Raji (cell line): Measurements from ENCODE around the gene ANO6.

ENCODE experiments used
- POLR2A ChIP-seq: IDR thresholded peaks from 2 replicates; pipeline ENCODE4 v1.6.1; 2011; ENCODE audit warnings: low read depth, low read length, control low read depth; ENCODE audit not compliant: insufficient read depth

The ANO6 gene

GRCh38 chr12:45254254-45254653 lies 38.4 kb downstream of the ANO6 start:
- TF ChIP-seq POLR2A = no peak

- no peak for TF ChIP-seq POLR2A
These were observed 40.8 kb downstream of the ANO6 start for GRCh38 chr12:45256721-45257120.

- no peak for TF ChIP-seq POLR2A
These were observed 41.5 kb downstream of the ANO6 start for GRCh38 chr12:45257185-45257930.

DNA sequence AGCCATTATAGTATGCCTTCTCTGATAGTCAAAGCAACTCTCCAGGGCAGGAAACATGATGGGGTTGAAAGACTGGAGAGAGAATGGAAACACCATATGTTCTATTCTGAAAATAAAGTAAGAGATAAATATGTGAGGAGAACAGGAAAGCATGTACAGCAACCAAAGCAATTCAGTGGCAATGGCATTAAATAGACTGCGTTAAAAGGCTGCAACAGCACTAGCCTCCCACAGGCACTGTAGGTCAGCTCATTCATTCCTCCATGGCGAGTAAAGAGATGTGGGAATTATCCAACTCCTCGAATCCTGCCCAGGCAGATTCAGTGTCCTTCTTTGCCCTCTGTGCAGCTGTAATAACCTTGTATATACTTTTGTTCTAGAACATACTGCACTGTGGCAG lies 43.8 kb downstream of the ANO6 start:
- no peak for TF ChIP-seq POLR2A

DNA sequence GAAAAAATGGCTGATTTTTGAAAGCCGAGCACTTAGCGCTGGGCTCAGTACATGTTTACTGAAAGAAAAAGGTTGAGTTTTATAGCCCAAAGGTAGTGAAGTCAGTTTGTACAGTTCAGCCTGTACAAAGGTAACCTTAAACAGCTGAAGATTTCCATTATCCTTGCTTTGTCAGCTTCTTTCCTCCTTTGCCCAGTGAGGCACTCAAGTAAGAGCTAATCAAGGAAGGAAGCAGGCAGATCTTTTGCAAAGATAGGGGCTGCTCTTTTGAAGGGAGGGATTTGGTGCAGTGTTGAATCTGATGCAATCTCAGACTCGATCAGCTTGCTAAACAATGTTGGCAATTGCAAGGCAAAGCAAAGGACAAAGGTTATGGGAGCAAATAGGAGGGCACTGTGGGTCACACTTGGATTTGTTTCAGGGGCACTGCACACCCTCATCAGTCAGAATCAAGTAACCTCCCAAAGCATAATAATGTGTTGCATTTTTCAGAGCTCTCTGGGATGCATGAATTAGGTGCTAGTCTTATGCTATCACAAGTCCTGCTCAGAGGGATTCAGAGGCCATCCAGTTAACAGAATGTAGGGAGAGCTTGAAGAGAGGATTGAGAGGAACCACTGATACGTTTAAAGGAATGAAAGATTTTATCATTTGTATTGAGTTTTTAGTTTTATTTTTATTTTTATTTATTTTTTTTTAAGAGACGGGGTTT lies 44.4 kb downstream of the ANO6 start:
- no peak for TF ChIP-seq POLR2A

- no peak for TF ChIP-seq POLR2A
These were observed 45.0 kb downstream of the ANO6 start for GRCh38 chr12:45260854-45261253.

- TF ChIP-seq POLR2A = no peak
These were observed 47.7 kb downstream of the ANO6 start for GRCh38 chr12:45263587-45263986.

DNA sequence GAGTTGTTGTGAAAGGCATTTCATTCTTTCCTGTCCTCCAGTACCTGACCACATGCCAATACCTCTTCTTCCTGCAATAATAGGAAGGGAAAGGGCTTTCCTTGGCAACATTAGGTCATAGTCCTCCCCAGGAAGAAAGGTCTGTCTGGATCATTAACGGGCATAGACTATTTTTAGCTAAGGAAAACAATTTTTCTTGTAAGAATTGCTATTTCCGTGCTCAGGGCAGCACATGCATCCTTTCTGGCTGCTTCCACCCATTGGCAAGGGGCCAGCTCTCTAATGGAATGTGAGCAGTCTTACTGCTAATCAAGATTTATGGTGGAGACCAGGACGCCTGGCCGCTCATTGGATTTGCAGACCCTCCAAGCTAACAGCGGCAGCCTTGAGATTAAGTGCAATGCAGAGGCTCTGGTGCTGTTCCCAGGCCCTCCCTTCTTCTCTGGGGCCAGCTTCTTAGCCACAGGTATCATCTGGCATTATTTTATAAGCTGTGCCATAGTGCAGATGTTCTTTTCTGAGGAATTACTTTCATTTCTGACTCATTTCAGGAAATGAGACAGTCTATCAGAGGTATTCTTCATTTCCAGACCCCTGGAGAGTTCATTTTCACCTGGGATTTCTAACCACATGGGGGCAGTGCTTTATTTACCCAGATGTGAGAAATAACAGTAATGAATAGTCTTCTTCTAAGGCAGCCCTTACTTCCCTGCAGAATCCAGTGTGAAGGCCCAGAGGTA lies 52.9 kb downstream of the ANO6 start:
- TF ChIP-seq POLR2A = no peak

DNA sequence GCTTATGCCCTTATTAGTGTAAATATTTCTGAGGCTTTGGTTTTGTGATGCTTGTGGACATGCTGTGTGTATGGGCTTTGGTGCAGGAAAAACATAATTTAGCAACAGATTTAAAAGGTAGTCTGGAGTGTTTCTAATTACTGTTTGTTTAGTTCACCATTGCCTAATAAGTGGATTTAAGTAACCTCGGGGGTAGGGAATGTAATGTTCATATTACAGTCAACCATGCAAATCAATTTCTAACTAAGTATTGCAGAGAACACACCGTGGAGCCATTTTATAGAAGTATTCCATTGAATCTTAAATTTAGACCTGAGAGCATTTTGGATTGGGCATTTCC lies 53.5 kb downstream of the ANO6 start:
- no peak for TF ChIP-seq POLR2A

DNA sequence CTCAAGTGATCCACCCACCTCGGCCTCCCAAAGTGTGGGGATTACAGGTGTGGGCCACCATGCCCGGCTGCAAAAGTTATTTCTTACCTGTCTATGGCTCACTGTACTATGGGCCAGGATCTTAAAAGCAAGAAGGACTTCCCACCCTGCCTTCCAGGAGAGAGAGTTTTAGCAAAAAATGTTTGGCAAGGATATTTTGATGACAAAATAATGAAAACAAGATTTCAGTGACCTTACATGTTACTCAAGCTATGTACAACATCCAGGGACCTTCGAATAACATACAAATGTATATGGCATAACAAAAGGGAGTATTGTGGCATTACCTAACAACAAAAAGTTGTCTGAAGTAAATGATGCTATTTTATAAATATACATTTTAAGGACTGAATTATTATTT lies 55.1 kb downstream of the ANO6 start:
- no peak for TF ChIP-seq POLR2A

DNA sequence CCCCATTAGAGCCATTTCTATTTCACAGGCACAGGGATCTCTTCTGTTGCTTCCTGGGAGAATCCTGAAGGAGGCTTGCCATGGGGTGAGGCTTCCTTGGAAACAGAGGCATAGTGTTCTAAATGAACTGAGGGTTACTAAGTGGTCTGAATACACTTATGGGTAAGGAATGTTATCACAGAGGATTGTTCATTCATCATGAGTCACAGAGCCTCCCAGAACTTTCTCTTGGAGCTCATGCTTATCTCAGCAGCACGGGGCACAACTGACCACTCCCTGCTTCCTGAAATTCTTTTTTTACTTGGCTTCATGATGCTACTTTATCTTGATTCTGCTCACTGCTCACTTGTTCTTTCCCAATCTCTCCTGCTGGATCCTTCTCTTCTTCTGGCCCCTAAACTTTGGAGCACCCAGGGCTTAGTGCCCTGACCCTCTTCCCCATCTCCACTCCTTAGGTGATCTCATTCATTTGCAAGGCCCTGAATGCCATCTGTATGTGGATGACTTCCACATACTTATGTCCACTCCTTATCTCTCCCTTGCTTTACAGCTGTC lies 57.9 kb downstream of the ANO6 start:
- no peak for TF ChIP-seq POLR2A

GRCh38 chr12:45276154-45276755 lies 60.4 kb downstream of the ANO6 start:
- no peak for TF ChIP-seq POLR2A

GRCh38 chr12:45278447-45278846 lies 62.6 kb downstream of the ANO6 start:
- TF ChIP-seq POLR2A = no peak

DNA sequence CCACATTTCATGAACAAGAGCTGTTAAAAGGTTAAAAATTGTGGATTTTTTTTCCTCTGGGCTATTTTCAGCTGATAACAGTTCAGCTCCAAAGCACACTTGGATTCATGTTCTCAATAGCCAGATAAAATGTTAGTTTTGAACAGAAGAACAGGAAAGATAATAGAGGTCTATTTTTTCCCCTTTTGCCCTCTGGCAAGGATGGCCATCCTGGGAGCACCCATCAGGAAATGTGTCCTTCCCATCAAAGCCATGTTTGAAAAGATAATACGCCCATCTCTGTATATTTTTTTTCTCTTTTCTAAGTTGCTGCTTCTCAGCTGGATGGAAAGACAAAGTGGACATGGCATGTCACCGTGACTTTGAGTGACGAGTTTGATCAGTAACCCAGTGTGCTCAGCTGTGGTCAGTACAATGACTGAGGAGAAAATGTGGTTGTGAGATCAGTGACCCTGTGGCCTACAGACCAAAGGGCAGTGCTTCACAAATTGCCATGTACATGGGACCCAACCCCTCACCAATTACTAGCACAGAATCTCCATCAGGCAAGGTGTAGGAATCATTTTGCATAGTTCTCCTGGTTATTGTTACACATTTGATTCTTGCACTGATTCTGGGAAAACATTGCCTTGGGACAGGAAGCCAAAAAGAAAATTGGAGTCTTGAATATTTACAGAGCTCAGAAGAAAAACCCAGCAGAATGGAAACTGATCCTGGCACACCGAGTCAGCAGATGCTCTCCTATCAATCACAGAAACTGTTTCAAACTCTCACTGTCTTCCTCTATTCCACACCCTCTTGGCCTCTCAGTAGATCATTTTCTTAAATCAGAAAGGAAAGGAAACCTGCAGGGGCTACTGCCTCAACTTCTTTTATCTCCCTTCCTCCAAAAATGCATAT lies 64.3 kb downstream of the ANO6 start:
- no peak for TF ChIP-seq POLR2A
